Vein endothelial cell (primary cell): Measurements from ENCODE around the gene EMILIN3. TPM values are rescaled to one million over a fixed set of nuclear protein-coding genes. Genes with fewer than 3 reads are reported as not detected.

Experiments
- total RNA-seq: library from RNA; depleted of rRNA; stranded (reverse); fragments of >200 nt; gene quantifications from 2 replicates; pipeline ENCODE4 v1.2.3, GENCODE V29; 2012

Gene EMILIN3
- not detected in 2 replicates for total RNA-seq

GRCh38 chr20:41366546-41367392 lies at the start of gene EMILIN3:
Gene EMILIN3 (minus strand): TSS chr20:41366818. CDS start chr20:41366634, 184 bp downstream.

GRCh38 chr20:41340327-41341055 lies 26.1 kb downstream of the EMILIN3 start, which contains the start of gene LPIN3:
Gene LPIN3 (plus strand): TSS chr20:41340821. CDS start chr20:41345804, 4,983 bp downstream.

GRCh38 chr20:41317546-41318270 lies 48.9 kb downstream of the EMILIN3 start, which contains the start of gene ZHX3:
Gene ZHX3 (minus strand): TSS chr20:41317731. CDS start chr20:41204916, 112,815 bp downstream.

Other genes starting within 250 kb of the EMILIN3 start
- gene PLCG1, start 229.3 kb downstream of the EMILIN3 start, total RNA-seq: 131 and 146 TPM in 2 replicates
- 12.4 and 13.2 TPM in 2 replicates for gene ZHX3, start 49.1 kb downstream of the EMILIN3 start, total RNA-seq
- gene LPIN3, start 26.0 kb downstream of the EMILIN3 start, total RNA-seq: 0.65 and 1.1 TPM in 2 replicates